IMR-90 (cell line): Measurements from ENCODE around the gene SERPINH1. TPM values are rescaled to one million over a fixed set of nuclear protein-coding genes. Genes with fewer than 3 reads are reported as not detected.

ENCODE experiments used
- ATAC-seq: fragments of 200-7000 bp; cut with Tn5 transposase; 2 replicates; pipeline ENCODE4 v1.9.1; 2020; ENCODE audit warnings: low read depth, mild to moderate bottlenecking, moderate library complexity
- BruUV-seq: library from RNA; stranded (reverse); fragments of 400-500 nt; replicated peaks from 2 replicates; lab custom pipeline; 2021; lab: Mats Ljungman, UMichigan
- CTCF ChIA-PET: fragments of 300-600 bp; formaldehyde crosslinking; extraction: SDS; loops from one replicate; lab custom pipeline; 2021; ENCODE audit warnings: antibody characterized with exemption; lab: Yijun Ruan, JAX
- POLR2A ChIA-PET: fragments of 300-600 bp; sonication (Branson Sonifier 250); formaldehyde crosslinking; loops from one replicate; lab custom pipeline; 2022; ENCODE audit warnings: antibody characterized with exemption; ENCODE audit not compliant: unreplicated experiment; lab: Charles Lee
- DNase-seq: peaks from one replicate; pipeline ENCODE4 v3.0.0; 2013
- H2AFZ ChIP-seq: replicated peaks from 2 replicates; pipeline ENCODE3; 2013; ENCODE audit warnings: low read length, mild to moderate bottlenecking; ENCODE audit not compliant: poor library complexity
- H2AK5ac ChIP-seq: 2 replicates; pipeline ENCODE4 v1.6.1; 2013; ENCODE audit warnings: low read depth, low read length, inconsistent platforms
- H2AK9ac ChIP-seq: replicated peaks from 2 replicates; pipeline ENCODE3; 2013; ENCODE audit warnings: mild to moderate bottlenecking, low read depth, low read length, moderate library complexity; ENCODE audit not compliant: poor library complexity
- H2BK120ac ChIP-seq: 2 replicates; pipeline ENCODE4 v1.6.1; 2013; ENCODE audit warnings: low read depth, low read length, inconsistent platforms
- H2BK15ac ChIP-seq: 3 replicates; pipeline ENCODE4 v1.6.1; 2013; ENCODE audit warnings: low read depth, low read length, inconsistent platforms
- H2BK20ac ChIP-seq: 2 replicates; pipeline ENCODE4 v1.6.1; 2013; ENCODE audit warnings: low read depth, mild to moderate bottlenecking, inconsistent platforms, low read length, moderate library complexity
- H2BK5ac ChIP-seq: 2 replicates; pipeline ENCODE4 v1.6.1; 2013; ENCODE audit warnings: mild to moderate bottlenecking, low read depth, low read length, inconsistent platforms; ENCODE audit not compliant: poor library complexity, severe bottlenecking
- H3K14ac ChIP-seq: replicated peaks from 2 replicates; pipeline ENCODE4 v1.6.1; 2013; ENCODE audit warnings: low read depth, low read length, inconsistent platforms
- H3K18ac ChIP-seq: 2 replicates; pipeline ENCODE4 v1.6.1; 2013; ENCODE audit warnings: low read depth, low read length, control low read depth
- H3K23ac ChIP-seq: 2 replicates; pipeline ENCODE4 v1.6.1; 2013; ENCODE audit warnings: low read depth, low read length, inconsistent platforms
- H3K27ac ChIP-seq: 2 replicates; pipeline ENCODE4 v1.5.1; 2013; ENCODE audit warnings: mild to moderate bottlenecking, control low read depth, low read length; ENCODE audit not compliant: insufficient read depth
- H3K27me3 ChIP-seq: 2 replicates; pipeline ENCODE4 v1.6.1; 2013; ENCODE audit warnings: low read length; ENCODE audit not compliant: control insufficient read depth, insufficient read depth
- H3K36me3 ChIP-seq: 2 replicates; pipeline ENCODE4 v1.6.1; 2013; ENCODE audit warnings: low read length, mixed read lengths; ENCODE audit not compliant: control insufficient read depth, insufficient read depth
- H3K4ac ChIP-seq: 2 replicates; pipeline ENCODE4 v1.6.1; 2013; ENCODE audit warnings: low read depth, low read length, inconsistent platforms
- H3K4me1 ChIP-seq: 2 replicates; pipeline ENCODE4 v1.6.1; 2013; ENCODE audit warnings: low read length, mixed read lengths; ENCODE audit not compliant: control insufficient read depth, insufficient read depth
- H3K4me2 ChIP-seq: 2 replicates; pipeline ENCODE4 v1.6.1; 2013; ENCODE audit warnings: low read depth, mild to moderate bottlenecking, control low read depth, low read length, moderate library complexity
- H3K4me3 ChIP-seq: 2 replicates; pipeline ENCODE4 v1.5.1; 2013; ENCODE audit warnings: low read depth, mild to moderate bottlenecking, control low read depth, low read length, moderate library complexity; ENCODE audit not compliant: insufficient read depth
- H3K56ac ChIP-seq: 2 replicates; pipeline ENCODE4 v1.6.1; 2013; ENCODE audit warnings: low read length, inconsistent platforms; ENCODE audit not compliant: insufficient read depth; ENCODE audit errors: extremely low read depth
- H3K79me1 ChIP-seq, 2 experiments: 2 replicates each; pipeline ENCODE4 v1.6.1; 2013; ENCODE audit warnings: low read length in 2 of 2, inconsistent platforms in 1 of 2, low read depth in 1 of 2
- H3K9ac ChIP-seq: 2 replicates; pipeline ENCODE4 v1.6.1; 2013; ENCODE audit warnings: low read depth, low read length, control low read depth
- H3K9me1 ChIP-seq: 2 replicates; pipeline ENCODE4 v1.6.1; 2013; ENCODE audit warnings: low read length, inconsistent platforms; ENCODE audit not compliant: insufficient read depth
- H3K9me3 ChIP-seq: 2 replicates; pipeline ENCODE4 v1.6.1; 2013; ENCODE audit warnings: low read length; ENCODE audit not compliant: control insufficient read depth, insufficient read depth
- H4K20me1 ChIP-seq: 2 replicates; pipeline ENCODE4 v1.6.1; 2013; ENCODE audit warnings: low read length, inconsistent platforms; ENCODE audit not compliant: insufficient read depth
- H4K5ac ChIP-seq: 2 replicates; pipeline ENCODE4 v1.6.1; 2013; ENCODE audit warnings: mild to moderate bottlenecking, low read depth, low read length, control low read depth
- H4K8ac ChIP-seq, 2 experiments: 2 replicates each; pipeline ENCODE4 v1.6.1; 2013; ENCODE audit warnings: low read depth in 2 of 2, low read length in 2 of 2, control low read depth in 1 of 2, inconsistent platforms in 1 of 2
- H4K91ac ChIP-seq: 2 replicates; pipeline ENCODE4 v1.6.1; 2013; ENCODE audit warnings: low read depth, low read length, inconsistent platforms; ENCODE audit not compliant: insufficient read depth
- BHLHE40 ChIP-seq: fragments of 150-350 bp; IDR thresholded peaks from 2 replicates; pipeline ENCODE4 v1.6.1; 2016; ENCODE audit warnings: mild to moderate bottlenecking, low read depth, low read length
- CEBPB ChIP-seq: IDR thresholded peaks from 2 replicates; pipeline ENCODE4 v1.6.1; 2012; ENCODE audit warnings: low read depth, low read length, improper control_type of control experiment
- CHD1 ChIP-seq: IDR thresholded peaks from 2 replicates; pipeline ENCODE4 v1.6.1; 2012; ENCODE audit warnings: low read depth, low read length, improper control_type of control experiment
- FOS ChIP-seq: fragments of 150-350 bp; IDR thresholded peaks from 2 replicates; pipeline ENCODE4 v1.6.1; 2016; ENCODE audit warnings: low read depth, low read length
- MAFK ChIP-seq: IDR thresholded peaks from 2 replicates; pipeline ENCODE4 v1.6.1; 2012; ENCODE audit warnings: low read depth, low read length, improper control_type of control experiment
- MXI1 ChIP-seq: IDR thresholded peaks from 2 replicates; pipeline ENCODE4 v1.6.1; 2012; ENCODE audit warnings: low read depth, mild to moderate bottlenecking, low read length, moderate library complexity, borderline replicate concordance
- WGBS, 2 experiments: methylation state at CpG; one replicate each; pipeline versions ENCODE4 v1.1.5 to v1.1.7; 2013; ENCODE audit warnings: missing lambda C conversion rate in 2 of 2; ENCODE audit not compliant: insufficient read length in 1 of 2; ENCODE audit errors: extremely low coverage in 2 of 2; 5-methylcytosine and 5-hydroxymethylcytosine counted together
- dilution Hi-C: fragments of 300-500 bp; cut with HindIII; formaldehyde crosslinking; loops from one replicate; pipeline ENCODE4 v1.14.3; 2018; ENCODE audit warnings: low sequenced_read_pairs; ENCODE audit not compliant: unreplicated experiment
- in situ Hi-C: fragments of 300-500 bp; cut with MboI; formaldehyde crosslinking; loops from 3 replicates; pipeline ENCODE4 v1.14.3; 2019; ENCODE audit warnings: low sequenced_read_pairs, inconsistent platforms, mixed read lengths
- intact Hi-C: fragments of 100-400 bp; cut with micrococcal nuclease; formaldehyde crosslinking; loops from 2 replicates; pipeline ENCODE4 v1.10.0; 2022
- polyA plus RNA-seq, 3 experiments: library from polyadenylated mRNA; depleted of rRNA; stranded (reverse); fragments of >200 nt; gene quantifications; 2 replicates each; pipeline ENCODE4 v1.2.3, GENCODE V29; 2012; ENCODE audit warnings: low replicate concordance in 1 of 3
- total RNA-seq: library from RNA; depleted of rRNA; stranded (reverse); fragments of >200 nt; gene quantifications from 2 replicates; pipeline ENCODE4 v1.2.3, GENCODE V29; 2012

The SERPINH1 gene
- total and polyA plus RNA-seq, 2 of the 4 experiments (the other 2 are of a cell fraction): 841 to 1,857 TPM

DNA sequence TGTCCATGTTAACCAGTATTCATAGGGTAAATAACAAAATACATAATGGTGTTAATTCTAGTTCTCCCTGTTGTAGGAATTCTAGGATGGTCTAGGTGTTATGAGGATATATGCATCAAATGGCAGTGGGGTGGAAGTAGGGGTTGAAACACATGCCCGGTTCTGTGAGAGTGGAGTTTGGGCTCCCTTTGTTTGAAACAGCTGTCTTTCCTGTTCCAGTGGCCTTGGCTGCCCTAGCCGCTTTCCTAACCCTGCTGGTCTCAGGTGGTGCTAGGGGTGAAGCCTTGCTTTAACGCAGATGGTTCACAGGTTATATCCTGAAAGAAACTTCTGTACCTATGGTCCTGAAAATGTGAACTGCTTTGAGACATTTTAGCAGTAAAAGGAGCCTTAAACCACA is 38.3 kb downstream of the SERPINH1 start:
- Histone ChIP-seq H3K56ac (no peak overlapping the region), H2AFZ (no peak overlapping the region), H4K8ac (no peak overlapping the region), H3K79me1 (no peaks in the 10 kb centered on the region), H3K27me3 (no peaks in the 10 kb centered on the region), H3K18ac (no peak overlapping the region), H2AK5ac (no peak overlapping the region), H3K14ac (no peak overlapping the region), H2BK15ac (no peak overlapping the region), H3K4me1 (peaks cover 20% of the 10 kb centered on the region), H4K20me1 (no peaks in the 10 kb centered on the region), H2AK9ac (no peak overlapping the region), H4K91ac (no peak overlapping the region), H4K5ac (no peak overlapping the region), H3K23ac (no peak overlapping the region), H3K4ac (no peak overlapping the region), H2BK20ac (no peak overlapping the region), H3K4me3 (no peak overlapping the region), H2BK5ac (no peak overlapping the region), H3K36me3 (no peaks in the 10 kb centered on the region), H3K9ac (no peak overlapping the region), H3K9me1 (peaks cover 17% of the 10 kb centered on the region), H3K4me2 (no peak overlapping the region), H3K9me3 (no peaks in the 10 kb centered on the region), H3K27ac (no peak overlapping the region), H2BK120ac (no peak overlapping the region)
- BruUV-seq: no TSS peak
- TF ChIP-seq MXI1 (no peak), BHLHE40 (no peak), MAFK (no peak), FOS (no peak), CHD1 (no peak), CEBPB (no peak)
- whole genome bisulfite sequencing, 2 experiments: 100% methylated on average over 1 of the region's 3 CpGs; no CpG with 5 or more reads in 1 of the 2 experiments
- ATAC-seq (no peak), DNase-seq (no peak)
- intact Hi-C loops (loop anchor here (5.0 kb wide), 1 partner anchor 57 kb away; no protein-coding TSS in a partner anchor), in situ Hi-C loops (no loop called here), dilution Hi-C loops (no loop called here)
- CTCF ChIA-PET: interaction anchor here (0.7 kb wide), 1 partner anchor 193 kb away, joined by 3 read pairs; no protein-coding TSS in a partner anchor
- POLR2A ChIA-PET: no interaction called here
